ENCODE data around the gene KCND1.

KCND1 gene

GRCh38 chrX:48937054-48937907 is 34.4 kb downstream of the KCND1 start:
- DNase-seq = peak; percentile 77 to 94 (median 86)

GRCh38 chrX:48936429-48937053 is 35.1 kb downstream of the KCND1 start:
- DNase-seq = peak in 1 of 6 experiments; percentile 25

GRCh38 chrX:48935301-48935670 is 36.4 kb downstream of the KCND1 start:
- DNase-seq = no peak

- peak in 5 of 6 experiments; percentile 34 to 73 (median 56) for DNase-seq
These were observed 36.9 kb downstream of the KCND1 start for GRCh38 chrX:48934581-48935300.

GRCh38 chrX:48933757-48934156 is 37.9 kb downstream of the KCND1 start:
- DNase-seq = no peak

- DNase-seq = no peak
These were observed 43.8 kb downstream of the KCND1 start for GRCh38 chrX:48927736-48928382.

GRCh38 chrX:48927123-48927522 is 44.5 kb downstream of the KCND1 start:
- no peak for DNase-seq

GRCh38 chrX:48924270-48924669 is 47.4 kb downstream of the KCND1 start:
- no peak for DNase-seq

GRCh38 chrX:48923771-48924170 is 47.9 kb downstream of the KCND1 start:
- no peak for DNase-seq

GRCh38 chrX:48920718-48921104 is 50.9 kb downstream of the KCND1 start:
- DNase-seq = no peak

GRCh38 chrX:48919947-48920717 is 51.5 kb downstream of the KCND1 start:
- peak in 5 of 6 experiments; percentile 13 to 76 (median 61) for DNase-seq

- peak; percentile 32 to 76 (median 67) for DNase-seq
These were observed 52.2 kb downstream of the KCND1 start for GRCh38 chrX:48919360-48919841.

- peak; percentile 85 to 94 (median 92) for DNase-seq
These were observed 52.9 kb downstream of the KCND1 start, which contains the start of gene PIM2 for GRCh38 chrX:48918643-48919340. Gene PIM2, minus strand, starts transcription at chrX:48919024. Its CDS starts 190 bp downstream, at chrX:48918834.

GRCh38 chrX:48918301-48918642 is 53.4 kb downstream of the KCND1 start:
- DNase-seq = no peak

GRCh38 chrX:48917139-48918001 is 54.3 kb downstream of the KCND1 start:
- DNase-seq = peak; percentile 84 to 90 (median 86)

- no peak for DNase-seq
These were observed 56.8 kb downstream of the KCND1 start for GRCh38 chrX:48914593-48915493.

- no peak for DNase-seq
These were observed 57.9 kb downstream of the KCND1 start for GRCh38 chrX:48913605-48914366.

- DNase-seq = peak; percentile 76 to 91 (median 84)
These were observed 60.0 kb downstream of the KCND1 start, which contains the start of gene SLC35A2 for GRCh38 chrX:48911412-48912182. Gene SLC35A2, minus strand, starts transcription at chrX:48911646. Its CDS starts 10 bp downstream, at chrX:48911636.

Measured in stimulated activated naive CD4-positive, alpha-beta T cell (primary cell).